Panc1 (cell line): ENCODE results near the gene TM9SF4. TPM values are rescaled to one million over a fixed set of nuclear protein-coding genes. Genes with fewer than 3 reads are reported as not detected.

Source experiments
- ATAC-seq: fragments of 200-7000 bp; cut with Tn5 transposase; 2 replicates; pipeline ENCODE4 v1.9.1; 2020; ENCODE audit warnings: mild to moderate bottlenecking, moderate library complexity
- BruUV-seq: library from RNA; stranded (reverse); fragments of 400-500 nt; replicated peaks from 2 replicates; lab custom pipeline; 2021; lab: Mats Ljungman, UMichigan
- CTCF ChIA-PET: fragments of 300-600 bp; sonication (Branson Sonifier 250); formaldehyde crosslinking; loops from one replicate; lab custom pipeline; 2022; ENCODE audit warnings: antibody characterized with exemption; lab: Charles Lee
- POLR2A ChIA-PET: fragments of 300-600 bp; sonication (Branson Sonifier 250); formaldehyde crosslinking; loops from one replicate; lab custom pipeline; 2022; ENCODE audit warnings: antibody characterized with exemption; lab: Charles Lee
- DNase-seq: peaks from one replicate; pipeline ENCODE4 v3.0.0-alpha.2; 2010; ENCODE audit warnings: low read depth, low spot score
- H3K27ac ChIP-seq: 2 replicates; pipeline ENCODE4 v1.5.1; 2011; ENCODE audit warnings: mild to moderate bottlenecking, low read length, inconsistent platforms
- H3K27me3 ChIP-seq: fragments of 200-500 bp; sonication (Bioruptor generic); 2 replicates; pipeline ENCODE4 v1.6.0; 2014; ENCODE audit warnings: low read length, inconsistent platforms; ENCODE audit not compliant: control insufficient read depth, insufficient read depth
- H3K36me3 ChIP-seq: fragments of 200-500 bp; sonication (Bioruptor generic); 2 replicates; pipeline ENCODE4 v1.5.1; 2014; ENCODE audit warnings: inconsistent platforms, mild to moderate bottlenecking, low read length, moderate library complexity; ENCODE audit not compliant: control insufficient read depth, insufficient read depth
- H3K4me1 ChIP-seq: 2 replicates; pipeline ENCODE4 v1.5.1; 2011; ENCODE audit warnings: inconsistent platforms, mild to moderate bottlenecking, low read length, moderate library complexity; ENCODE audit not compliant: control insufficient read depth, insufficient read depth
- H3K4me3 ChIP-seq, 2 experiments: 2 replicates each; pipeline ENCODE4 v1.5.1; 2011 to 2012; ENCODE audit warnings: low read depth in 2 of 2, low read length in 2 of 2, mild to moderate bottlenecking in 2 of 2, inconsistent platforms in 1 of 2, moderate library complexity in 1 of 2
- H3K9me3 ChIP-seq: fragments of 200-500 bp; sonication (Bioruptor generic); 2 replicates; pipeline ENCODE4 v1.5.1; 2014; ENCODE audit warnings: low read depth, mild to moderate bottlenecking, inconsistent platforms, low read length, moderate library complexity; ENCODE audit not compliant: control insufficient read depth, insufficient read depth
- CTCF ChIP-seq: fragments of 450-650 bp; IDR thresholded peaks from 2 replicates; pipeline ENCODE4 v1.5.1; 2017; ENCODE audit warnings: mild to moderate bottlenecking
- POLR2AphosphoS5 ChIP-seq: IDR thresholded peaks from 2 replicates; pipeline ENCODE4 v1.6.1; 2012; ENCODE audit warnings: mild to moderate bottlenecking, low read depth, low read length, moderate library complexity
- SIN3A ChIP-seq: IDR thresholded peaks from 2 replicates; pipeline ENCODE4 v1.6.1; 2012; ENCODE audit warnings: low read depth, mild to moderate bottlenecking, low read length, moderate library complexity, borderline replicate concordance; ENCODE audit not compliant: insufficient read depth
- TCF7L2 ChIP-seq: IDR thresholded peaks from 2 replicates; pipeline ENCODE4 v1.6.1; 2011; ENCODE audit warnings: mild to moderate bottlenecking, low read depth, low read length, inconsistent platforms
- in situ Hi-C: cut with HindIII; loops from 2 replicates; pipeline ENCODE4 v1.10.0; 2016; ENCODE audit warnings: low sequenced_read_pairs, low pct_unique_long_range_greater_than_20kb
- intact Hi-C: fragments of 100-400 bp; cut with micrococcal nuclease; formaldehyde crosslinking; loops from one replicate; pipeline ENCODE4 v1.10.0; 2022; ENCODE audit not compliant: unreplicated experiment
- total RNA-seq: library from RNA; stranded (reverse); gene quantifications from one replicate; pipeline ENCODE4 v1.2.1, GENCODE V29; 2021; ENCODE audit not compliant: unreplicated experiment
- TF ChIP-seq, protein P1 (sequence below), 2 experiments: IDR thresholded peaks; 2 replicates each; pipeline ENCODE4 v1.6.1; 2011 to 2012; ENCODE audit warnings: low read depth in 2 of 2, control low read depth in 1 of 2, low read length in 1 of 2, mild to moderate bottlenecking in 1 of 2, moderate library complexity in 1 of 2; ENCODE audit not compliant: insufficient read depth in 1 of 2

Gene TM9SF4
- total RNA-seq, 1 experiment from 2014 or later, result 180 TPM

GRCh38 chr20:32215729-32216128 is 106.2 kb downstream of the TM9SF4 start:
- POLR2A ChIA-PET, result interaction anchor here (0.5 to 1.5 kb wide), 2 partner anchors 9 to 99 kb away, joined by 4 read pairs; no protein-coding TSS in a partner anchor
- TF ChIP-seq POLR2AphosphoS5 (no peak), SIN3A (no peak), CTCF (no peak)
- TF ChIP-seq, protein P1, sequence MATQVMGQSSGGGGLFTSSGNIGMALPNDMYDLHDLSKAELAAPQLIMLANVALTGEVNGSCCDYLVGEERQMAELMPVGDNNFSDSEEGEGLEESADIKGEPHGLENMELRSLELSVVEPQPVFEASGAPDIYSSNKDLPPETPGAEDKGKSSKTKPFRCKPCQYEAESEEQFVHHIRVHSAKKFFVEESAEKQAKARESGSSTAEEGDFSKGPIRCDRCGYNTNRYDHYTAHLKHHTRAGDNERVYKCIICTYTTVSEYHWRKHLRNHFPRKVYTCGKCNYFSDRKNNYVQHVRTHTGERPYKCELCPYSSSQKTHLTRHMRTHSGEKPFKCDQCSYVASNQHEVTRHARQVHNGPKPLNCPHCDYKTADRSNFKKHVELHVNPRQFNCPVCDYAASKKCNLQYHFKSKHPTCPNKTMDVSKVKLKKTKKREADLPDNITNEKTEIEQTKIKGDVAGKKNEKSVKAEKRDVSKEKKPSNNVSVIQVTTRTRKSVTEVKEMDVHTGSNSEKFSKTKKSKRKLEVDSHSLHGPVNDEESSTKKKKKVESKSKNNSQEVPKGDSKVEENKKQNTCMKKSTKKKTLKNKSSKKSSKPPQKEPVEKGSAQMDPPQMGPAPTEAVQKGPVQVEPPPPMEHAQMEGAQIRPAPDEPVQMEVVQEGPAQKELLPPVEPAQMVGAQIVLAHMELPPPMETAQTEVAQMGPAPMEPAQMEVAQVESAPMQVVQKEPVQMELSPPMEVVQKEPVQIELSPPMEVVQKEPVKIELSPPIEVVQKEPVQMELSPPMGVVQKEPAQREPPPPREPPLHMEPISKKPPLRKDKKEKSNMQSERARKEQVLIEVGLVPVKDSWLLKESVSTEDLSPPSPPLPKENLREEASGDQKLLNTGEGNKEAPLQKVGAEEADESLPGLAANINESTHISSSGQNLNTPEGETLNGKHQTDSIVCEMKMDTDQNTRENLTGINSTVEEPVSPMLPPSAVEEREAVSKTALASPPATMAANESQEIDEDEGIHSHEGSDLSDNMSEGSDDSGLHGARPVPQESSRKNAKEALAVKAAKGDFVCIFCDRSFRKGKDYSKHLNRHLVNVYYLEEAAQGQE (IDR thresholded peaks at IDR 0.05; ENCODE audit: insufficient read depth in 1 of 2, low read depth in 2 of 2, low read length in 1 of 2), result no peak
- in situ Hi-C loops, result loop anchor here (10.0 kb wide), 1 partner anchor 171 kb away; no protein-coding TSS in a partner anchor
- no TSS peak for BruUV-seq
- Histone ChIP-seq H3K36me3 (peaks cover 12% of the 10 kb centered on the region), H3K4me3 (no peak overlapping the region), H3K27ac (no peak overlapping the region), H3K4me1 (no peaks in the 10 kb centered on the region), H3K9me3 (no peaks in the 10 kb centered on the region), H3K27me3 (no peaks in the 10 kb centered on the region)
- ATAC-seq, result no peak
- CTCF ChIA-PET, result no interaction called here
- no peak for DNase-seq
- intact Hi-C loops, result no loop called here

DNA sequence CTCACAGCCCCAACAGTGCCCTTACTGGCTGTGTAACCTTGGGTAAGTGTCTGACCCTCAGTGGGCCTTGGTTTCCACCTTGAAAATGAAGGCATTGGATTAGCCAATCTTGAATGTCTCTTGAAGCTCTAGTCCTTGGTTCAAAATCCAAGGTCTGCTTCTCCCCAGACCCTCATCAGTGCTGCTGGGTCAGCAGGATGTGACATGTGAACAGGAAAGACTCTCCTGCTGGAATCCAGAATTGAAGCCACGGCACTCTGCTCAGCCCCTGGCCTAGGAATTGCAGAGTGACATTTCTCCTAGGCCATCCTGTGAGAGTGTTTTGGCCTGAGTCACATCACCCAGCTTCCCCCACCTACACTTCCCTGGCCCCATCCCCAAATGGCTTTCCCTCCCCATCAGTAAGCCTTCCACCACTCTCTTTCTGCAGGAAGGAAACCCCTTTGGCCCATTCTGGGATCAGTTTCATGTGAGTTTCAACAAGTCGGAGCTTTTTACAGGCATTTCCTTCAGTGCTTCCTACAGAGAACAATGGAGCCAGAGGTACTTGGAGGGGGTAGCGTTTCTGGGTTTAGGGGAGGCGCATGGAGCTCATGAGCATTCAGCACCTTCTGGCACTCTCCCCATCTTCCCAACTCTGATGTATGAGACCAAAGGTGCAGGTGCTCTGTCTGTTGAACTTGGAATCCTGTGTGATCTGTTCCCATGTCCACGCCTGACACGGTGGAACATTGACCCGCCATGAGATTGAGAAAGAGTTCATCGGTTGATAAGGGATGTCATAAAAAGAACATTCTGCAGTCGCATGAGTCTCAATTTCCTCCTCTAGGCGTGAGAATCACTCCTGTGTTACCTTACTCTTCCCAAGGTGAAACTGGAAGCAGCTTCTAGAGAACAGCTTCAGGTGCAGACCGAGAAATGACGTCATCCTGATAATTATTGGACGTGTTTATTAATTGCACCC is 106.9 kb downstream of the TM9SF4 start:
- DNase-seq (no peak), ATAC-seq (no peak)
- Histone ChIP-seq H3K4me1 (no peaks in the 10 kb centered on the region), H3K27me3 (no peaks in the 10 kb centered on the region), H3K36me3 (peaks cover 10% of the 10 kb centered on the region), H3K9me3 (no peaks in the 10 kb centered on the region), H3K4me3 (no peak overlapping the region), H3K27ac (no peak overlapping the region)
- no TSS peak for BruUV-seq
- intact Hi-C loops (no loop called here), in situ Hi-C loops (loop anchor here (10.0 kb wide), 1 partner anchor 172 kb away; no protein-coding TSS in a partner anchor)
- POLR2A ChIA-PET, result interaction anchor here (0.5 to 1.5 kb wide), 3 partner anchors 8 to 167 kb away, joined by 4 to 13 read pairs (median 4); no protein-coding TSS in a partner anchor
- CTCF ChIA-PET, result interaction anchor here (0.5 to 0.6 kb wide), 2 partner anchors 79 to 177 kb away, joined by 3 to 5 read pairs; no protein-coding TSS in a partner anchor
- TF ChIP-seq SIN3A (no peak), TCF7L2 (no peak), POLR2AphosphoS5 (no peak), CTCF (no peak)
- TF ChIP-seq, protein P1 (IDR thresholded peaks at IDR 0.05; ENCODE audit: insufficient read depth in 1 of 2, low read depth in 2 of 2, low read length in 1 of 2), result no peak
